A673 (cell line): Measurements from ENCODE around the gene TMTC2.

Source experiments
- CTCF ChIP-seq: fragments of 300-800, 200-600 bp; sonication (generic); conservative IDR thresholded peaks from 2 replicates; pipeline ENCODE4 v1.5.1; 2017; ENCODE audit warnings: low read depth, mild to moderate bottlenecking, antibody characterized with exemption, low read length, moderate library complexity, mixed read lengths
- EZH2 ChIP-seq: fragments of 200-600 bp; sonication (generic); IDR thresholded peaks from 2 replicates; pipeline ENCODE4 v1.6.1; 2017; ENCODE audit warnings: borderline replicate concordance, low read depth, mild to moderate bottlenecking, mixed read lengths, antibody characterized with exemption, low read length; ENCODE audit not compliant: poor library complexity, severe bottlenecking

GRCh38 chr12:82952946-82953345, 266.2 kb downstream of the TMTC2 start:
- TF ChIP-seq CTCF (no peak), EZH2 (no peak)
